Measurements from ENCODE around the gene SEPTIN5.
"Not testable (repeated sequence)": the region's sequence is repeated elsewhere in the genome, so short reads cannot be mapped to it uniquely, and the experiment has no call there.

Gene SEPTIN5

DNA sequence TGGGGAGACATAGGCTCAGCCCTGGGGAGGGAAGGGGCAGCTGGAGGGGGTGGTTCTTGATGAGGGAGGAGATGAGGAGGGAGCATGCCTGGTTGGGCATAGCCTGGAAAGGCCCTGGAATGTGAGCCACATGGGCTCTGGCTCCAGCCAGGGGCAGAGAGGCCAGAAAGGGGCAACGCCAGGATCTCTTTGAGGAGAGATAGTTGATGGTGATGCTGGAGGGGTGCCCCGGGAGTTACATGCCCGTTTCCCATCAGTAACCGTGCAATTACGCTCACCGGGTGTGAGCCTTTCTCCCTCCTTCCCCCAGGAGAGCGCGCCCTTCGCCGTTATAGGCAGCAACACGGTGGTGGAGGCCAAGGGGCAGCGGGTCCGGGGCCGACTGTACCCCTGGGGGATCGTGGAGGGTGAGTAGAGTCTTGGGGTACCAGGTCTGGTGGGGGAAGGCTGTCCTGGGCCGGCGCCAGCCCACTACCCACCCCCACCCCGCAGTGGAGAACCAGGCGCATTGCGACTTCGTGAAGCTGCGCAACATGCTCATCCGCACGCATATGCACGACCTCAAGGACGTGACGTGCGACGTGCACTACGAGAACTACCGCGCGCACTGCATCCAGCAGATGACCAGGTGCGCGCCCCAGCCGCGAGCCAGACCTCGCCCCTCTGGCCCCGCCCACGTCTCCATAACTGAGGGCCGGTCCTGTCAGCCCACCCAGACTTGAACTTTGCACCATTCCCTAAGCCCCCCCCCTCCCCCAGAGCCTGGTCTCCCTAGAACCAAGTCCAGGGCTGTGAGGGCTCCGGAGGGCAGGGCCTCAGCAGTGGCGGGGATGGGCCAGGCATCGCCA, 7.3 kb downstream of the SEPTIN5 start:
- no peak for FAIRE-seq

DNA sequence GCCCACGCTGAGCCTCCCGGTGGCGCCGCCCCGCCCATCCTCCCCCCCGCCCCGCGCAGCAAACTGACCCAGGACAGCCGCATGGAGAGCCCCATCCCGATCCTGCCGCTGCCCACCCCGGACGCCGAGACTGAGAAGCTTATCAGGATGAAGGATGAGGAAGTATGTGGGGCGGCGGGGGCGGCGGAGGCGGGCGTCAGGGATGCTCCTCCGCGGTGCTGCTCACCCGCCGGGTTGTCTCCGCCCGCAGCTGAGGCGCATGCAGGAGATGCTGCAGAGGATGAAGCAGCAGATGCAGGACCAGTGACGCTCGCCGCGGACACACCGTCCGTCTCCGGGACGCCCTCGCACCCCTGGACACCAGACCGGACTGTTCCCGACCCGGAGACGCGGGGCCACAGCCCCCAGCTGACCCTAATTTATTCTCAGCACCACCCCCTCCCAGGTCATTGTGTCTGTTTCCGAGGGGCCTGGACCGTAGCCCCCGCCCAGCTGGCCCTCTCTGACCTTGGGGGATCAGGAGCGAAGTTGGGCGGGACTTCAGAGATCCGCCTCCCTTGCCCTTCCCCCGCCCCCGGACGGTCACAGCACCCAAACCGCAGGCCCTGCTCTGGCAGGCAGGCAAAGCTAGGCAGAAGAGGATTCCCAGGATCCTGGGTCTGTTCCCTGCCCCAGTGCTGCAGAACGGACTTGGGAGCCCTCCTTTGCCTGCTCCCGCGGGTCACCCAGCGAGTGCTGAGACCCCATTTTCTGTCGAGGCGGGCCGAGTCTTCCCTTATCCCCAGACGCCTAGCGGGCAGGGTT, 8.1 kb downstream of the SEPTIN5 start:
- no peak for FAIRE-seq

GRCh38 chr22:19722982-19723231, 8.6 kb downstream of the SEPTIN5 start:
- FAIRE-seq = no peak

DNA sequence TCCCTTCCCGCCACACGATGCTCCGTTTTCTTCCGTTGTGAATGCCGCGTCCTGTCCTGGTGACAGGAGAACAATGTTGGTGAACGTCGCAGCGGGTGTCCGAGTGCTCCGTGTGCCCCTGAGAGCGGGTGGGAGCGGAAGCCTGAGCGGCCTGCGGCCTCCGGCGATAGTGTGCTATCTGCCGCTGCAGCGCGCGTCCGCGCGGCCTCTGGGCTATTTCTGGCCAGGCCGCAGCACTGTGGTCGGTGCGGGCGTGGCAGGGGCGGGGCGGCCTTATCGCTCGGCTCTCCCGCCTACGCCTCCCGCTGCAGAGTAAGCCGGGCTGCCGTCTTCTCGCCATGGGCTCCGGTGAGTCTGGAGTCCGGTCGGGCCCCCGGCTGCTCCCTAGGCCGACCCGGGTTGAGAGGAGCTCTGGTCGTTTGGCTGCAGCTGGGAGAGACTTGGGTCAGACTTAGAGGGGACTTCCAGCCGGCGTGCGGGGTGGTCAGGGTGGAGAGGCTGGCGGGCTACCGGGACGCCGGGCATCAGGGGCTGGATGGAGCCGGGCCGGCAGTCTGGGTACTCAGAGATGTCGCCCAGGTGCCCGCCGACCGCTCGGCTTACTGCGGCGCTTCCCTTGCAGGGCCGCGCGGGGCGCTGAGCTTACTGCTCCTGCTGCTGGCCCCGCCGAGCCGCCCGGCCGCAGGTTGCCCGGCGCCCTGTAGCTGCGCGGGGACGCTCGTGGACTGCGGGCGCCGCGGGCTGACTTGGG, 9.1 kb downstream of the SEPTIN5 start, which contains the start of gene GP1BB:
GP1BB (plus strand) TSS at position 308 of the 751 bp plus-strand sequence; CDS start at position 339, 31 bp downstream.
- FAIRE-seq = no peak

DNA sequence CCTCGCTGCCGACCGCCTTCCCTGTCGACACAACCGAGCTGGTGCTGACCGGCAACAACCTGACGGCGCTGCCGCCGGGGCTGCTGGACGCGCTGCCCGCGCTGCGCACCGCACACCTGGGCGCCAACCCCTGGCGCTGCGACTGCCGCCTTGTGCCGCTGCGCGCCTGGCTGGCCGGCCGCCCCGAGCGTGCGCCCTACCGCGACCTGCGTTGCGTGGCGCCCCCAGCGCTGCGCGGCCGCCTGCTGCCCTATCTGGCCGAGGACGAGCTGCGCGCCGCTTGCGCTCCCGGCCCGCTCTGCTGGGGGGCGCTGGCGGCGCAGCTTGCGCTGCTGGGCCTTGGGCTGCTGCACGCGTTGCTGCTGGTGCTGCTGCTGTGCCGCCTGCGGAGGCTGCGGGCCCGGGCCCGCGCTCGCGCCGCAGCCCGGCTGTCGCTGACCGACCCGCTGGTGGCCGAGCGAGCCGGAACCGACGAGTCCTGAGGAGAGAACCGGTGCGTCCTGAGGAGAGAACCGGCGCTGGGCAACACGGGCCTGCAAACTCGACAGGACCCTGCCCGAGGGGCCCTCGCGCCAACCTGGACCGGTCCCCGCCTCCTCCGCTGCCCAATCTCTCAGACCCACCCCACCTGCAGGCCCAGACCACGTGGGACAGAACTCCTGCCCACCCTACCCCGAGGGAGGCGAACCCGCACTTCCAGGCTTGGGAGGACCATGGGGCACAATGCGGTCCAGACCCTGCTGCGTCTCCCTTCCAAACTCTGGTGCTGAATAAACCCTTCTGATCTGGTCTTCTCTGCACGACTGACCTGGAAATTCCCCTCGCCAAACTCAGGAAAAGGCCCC, 9.9 kb downstream of the SEPTIN5 start:
- no peak for FAIRE-seq

GRCh38 chr22:19724927-19725661, 10.8 kb downstream of the SEPTIN5 start:
- no peak for FAIRE-seq

- FAIRE-seq = not testable (repeated sequence)
Observed at GRCh38 chr22:19726064-19726788, 11.9 kb downstream of the SEPTIN5 start.

DNA sequence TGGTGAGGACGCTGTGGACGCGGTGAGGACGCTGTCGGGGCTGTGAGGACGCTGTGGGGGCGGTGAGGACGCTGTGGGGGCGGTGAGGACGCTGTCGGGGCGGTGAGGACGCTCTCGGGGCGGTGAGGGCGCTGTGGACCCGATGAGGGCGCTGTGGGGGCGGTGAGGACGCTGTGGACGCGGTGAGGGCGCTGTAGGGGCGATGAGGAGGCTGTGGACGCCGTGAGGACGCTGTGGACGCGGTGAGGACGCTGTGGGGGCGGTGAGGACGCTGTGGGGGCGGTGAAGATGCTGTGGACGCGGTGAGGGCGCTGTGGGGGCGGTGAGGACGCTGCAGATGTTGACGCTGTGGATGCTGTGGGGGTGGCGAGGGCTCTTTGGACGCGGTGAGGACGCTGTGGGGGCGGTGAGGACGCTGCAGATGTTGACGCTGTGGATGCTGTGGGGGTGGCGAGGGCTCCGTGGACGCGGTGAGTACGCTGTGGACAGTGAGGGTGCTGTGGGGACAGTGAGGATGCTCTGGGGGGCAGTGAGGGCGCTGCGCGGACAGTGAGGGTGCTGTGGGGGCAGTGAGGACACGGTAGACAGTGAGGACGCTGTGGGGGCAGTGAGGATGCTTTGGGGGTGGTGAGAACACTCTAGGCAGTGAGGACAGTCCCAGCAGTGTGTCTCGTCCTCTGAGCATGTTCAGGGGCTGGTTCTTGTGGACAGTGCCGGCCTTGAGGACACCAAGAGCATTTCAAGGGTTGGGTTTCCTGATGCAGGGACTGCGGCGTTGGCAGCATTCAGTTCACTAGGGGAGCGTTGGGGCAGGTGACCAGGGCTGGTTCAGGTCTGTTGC, 13.2 kb downstream of the SEPTIN5 start:
- FAIRE-seq = no peak

- no peak for FAIRE-seq
Observed at GRCh38 chr22:19728271-19728670, 14.0 kb downstream of the SEPTIN5 start.

- no peak for FAIRE-seq
Observed at GRCh38 chr22:19728836-19729235, 14.5 kb downstream of the SEPTIN5 start.

DNA sequence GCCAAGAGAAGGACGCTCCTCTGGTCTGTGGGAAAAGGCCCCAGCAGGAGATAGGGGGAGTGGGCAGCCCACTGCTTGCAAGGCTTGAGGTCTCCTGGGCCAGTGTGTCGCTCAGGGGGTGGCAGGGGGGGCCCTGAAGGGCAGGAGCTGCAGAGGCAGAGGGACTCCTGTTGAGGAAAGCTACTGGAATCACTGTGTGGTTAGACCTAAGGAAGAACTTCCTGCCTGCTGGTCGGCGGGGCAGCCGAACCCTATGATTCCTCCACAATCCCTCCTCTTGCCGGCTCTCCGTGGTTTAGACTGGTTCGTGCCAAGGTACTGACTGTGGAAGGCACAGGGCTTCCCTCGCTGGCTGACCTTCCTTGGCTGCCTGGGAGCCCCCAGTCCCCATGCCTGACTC, 15.2 kb downstream of the SEPTIN5 start:
- no peak for FAIRE-seq

- FAIRE-seq = no peak
Observed at GRCh38 chr22:19730198-19730597, 15.9 kb downstream of the SEPTIN5 start.

DNA sequence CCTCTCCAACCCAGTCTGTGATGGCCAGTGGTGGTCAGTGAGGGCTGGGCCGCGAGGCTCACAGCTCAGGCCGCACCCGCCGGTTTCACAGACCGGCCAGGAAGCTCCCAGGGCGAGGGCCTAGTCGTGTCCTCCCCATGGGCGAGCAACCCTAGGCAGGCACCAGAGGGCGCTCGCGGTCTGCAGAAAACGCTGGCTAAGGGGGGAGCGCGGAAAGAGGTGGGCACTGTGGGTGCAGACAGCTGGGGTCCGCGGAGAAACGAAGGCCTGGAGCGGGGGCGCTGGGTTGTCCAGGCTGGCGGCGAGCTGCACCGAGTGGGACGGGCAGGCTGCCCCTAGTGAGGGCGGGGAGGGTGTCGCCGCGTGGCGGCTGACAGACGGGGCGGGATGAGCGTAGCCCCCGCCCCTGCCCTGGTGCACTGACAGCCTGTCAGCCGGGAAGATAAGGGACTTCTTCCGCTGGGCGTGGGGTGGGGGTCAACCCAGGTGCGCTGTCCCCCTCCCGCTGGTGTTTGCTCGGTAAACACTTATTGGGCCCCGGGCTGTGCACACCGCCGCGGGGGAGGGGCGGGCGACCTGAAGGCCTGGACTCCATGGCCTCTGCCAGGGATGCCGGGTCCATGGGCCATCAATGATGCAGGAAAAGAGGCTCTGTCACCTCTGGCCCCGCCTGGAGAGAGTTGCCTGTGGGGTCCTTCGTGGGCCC, 16.5 kb downstream of the SEPTIN5 start:
- FAIRE-seq = no peak

DNA sequence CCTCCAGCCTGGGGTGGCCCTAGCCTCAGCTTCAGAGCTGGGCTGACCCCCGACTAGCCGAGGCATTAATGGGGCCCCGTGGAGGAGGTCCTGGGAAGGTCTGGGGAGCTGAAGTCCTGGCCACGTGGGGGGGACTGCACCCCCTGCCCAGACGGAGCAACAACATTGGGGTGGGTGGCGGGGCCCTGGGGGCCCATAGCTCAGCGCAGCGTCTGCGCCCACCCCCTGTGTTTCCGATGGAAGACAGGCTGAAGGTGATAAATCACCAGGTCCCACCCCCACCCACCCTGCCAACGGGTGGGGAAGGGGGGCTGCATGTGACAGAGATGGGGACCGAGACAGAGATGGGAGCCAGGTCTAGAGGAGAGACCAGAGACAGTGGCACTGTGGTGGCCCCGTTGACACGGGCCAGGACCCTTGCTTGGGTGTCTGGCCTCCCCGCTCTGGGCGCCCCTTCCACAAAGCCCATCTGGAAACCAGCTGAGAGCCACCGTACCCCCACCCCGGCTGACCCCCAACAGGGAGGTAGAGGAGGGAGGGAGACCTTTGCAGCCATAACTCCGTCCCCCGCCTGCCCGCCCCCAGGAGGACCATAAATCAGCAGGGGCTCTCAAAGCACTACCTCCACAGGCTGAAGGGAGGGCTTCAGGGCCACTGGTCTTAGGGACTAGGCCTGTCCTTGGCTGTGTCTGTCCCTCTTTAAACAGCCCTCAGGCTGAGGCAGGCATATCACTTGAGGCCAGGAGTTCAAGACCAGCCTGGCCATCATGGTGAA, 17.2 kb downstream of the SEPTIN5 start:
- FAIRE-seq = no peak

DNA sequence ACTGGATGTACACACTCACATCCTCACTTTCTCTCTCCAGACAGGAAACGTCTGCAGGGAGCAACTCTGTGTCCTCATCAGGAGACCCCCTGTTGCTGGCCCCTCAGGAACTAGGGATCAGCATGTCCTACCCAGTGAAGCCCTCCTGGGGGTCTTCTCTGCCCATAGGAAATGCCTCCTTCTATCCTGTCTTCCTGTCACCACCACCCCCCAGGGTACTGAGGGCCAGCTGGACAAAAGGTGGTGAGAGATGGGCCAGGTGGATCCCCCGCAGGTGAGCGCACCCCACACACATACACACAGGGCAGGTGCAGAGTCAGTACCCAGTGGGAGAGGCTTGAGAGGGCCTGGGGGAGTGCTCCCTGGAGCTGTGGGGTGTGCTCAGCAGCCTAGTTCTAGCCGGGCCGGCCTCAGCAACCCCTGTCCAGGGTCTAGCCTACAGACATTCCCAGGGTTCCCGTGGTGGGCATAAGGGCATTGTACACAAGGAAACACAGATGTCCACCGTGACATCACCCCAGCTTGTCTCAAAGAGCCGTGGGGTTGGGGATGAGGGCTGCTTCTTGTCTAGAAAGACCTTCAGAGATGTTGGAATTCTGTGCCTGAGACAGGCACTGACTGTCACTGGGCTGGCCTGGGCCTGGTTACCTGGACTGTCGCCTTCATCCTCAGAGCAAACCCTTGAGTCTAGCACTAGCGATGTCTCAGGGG, 18.3 kb downstream of the SEPTIN5 start:
- no peak for FAIRE-seq

DNA sequence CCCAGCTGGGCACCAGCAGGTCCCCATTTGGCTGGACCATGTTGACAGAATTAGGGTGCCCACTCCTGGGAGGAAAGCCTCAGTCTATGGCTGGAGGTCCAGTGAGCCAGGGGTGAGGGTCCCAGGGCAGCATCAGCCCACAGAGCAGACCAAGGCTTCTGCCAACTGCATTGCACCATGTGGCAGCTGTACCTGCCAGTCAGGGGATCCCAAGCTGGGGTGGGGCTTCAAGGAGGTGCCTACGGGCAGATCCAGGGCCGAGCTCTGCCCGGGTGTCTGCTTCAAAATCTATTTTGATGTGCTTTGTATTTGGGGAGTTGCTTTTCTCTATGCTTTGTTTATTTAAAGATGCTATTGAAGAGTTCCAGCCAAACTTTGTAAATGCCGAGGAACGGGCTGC, 19.5 kb downstream of the SEPTIN5 start:
- FAIRE-seq = no peak

DNA sequence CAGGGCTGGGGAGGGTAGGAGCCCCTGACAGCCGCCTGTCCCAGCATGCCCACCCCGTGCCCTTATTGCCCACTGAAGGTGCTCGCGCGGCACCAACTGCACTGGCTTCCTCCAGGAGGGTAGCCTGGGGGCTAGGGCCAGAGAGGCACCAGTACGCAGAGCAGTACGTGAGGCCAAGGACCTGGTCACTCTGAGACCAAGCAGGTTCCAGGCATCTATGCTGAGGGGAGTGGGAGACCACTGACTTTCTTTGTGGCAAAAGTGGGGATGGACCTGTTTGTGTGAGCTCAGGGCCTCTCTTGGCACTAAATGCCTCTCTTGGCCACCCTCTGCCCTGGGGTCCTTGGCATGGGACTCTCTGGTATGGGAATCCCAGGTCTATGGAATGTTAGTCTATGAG, 19.9 kb downstream of the SEPTIN5 start:
- no peak for FAIRE-seq

DNA sequence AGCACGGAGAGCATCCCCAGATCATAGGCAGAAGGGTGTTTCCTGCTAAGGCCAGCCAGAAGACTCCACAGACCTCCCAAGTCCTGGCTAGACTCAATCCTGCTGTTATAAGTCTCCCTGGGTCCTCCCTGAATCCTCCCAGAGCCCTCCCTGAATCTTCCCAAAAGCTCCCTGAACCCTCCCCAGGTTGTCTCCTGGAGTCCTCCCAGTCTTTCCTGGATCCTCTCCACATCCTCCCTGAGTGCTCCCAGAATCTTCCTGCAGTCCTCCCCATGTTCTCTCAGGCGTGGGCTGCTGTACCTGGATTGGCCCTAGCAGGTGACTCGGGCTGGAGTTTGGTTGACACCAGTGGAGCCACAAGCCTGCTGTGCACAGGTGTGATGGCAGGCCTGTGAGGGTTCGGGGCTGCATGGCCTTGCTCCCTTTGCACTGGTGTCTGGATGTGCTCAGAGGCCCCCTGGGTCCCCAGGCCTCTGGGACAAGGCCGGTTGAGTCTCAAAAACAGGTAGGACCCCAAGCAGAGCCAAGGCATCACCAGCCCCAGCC, 20.6 kb downstream of the SEPTIN5 start:
- FAIRE-seq = no peak

Measured in islet of Langerhans (tissue), 1 donor.